Fibroblast of skin of right biceps (primary cell): ENCODE results near the gene ACO2.

Source experiments
- DNase-seq: peaks from one replicate; pipeline ENCODE4 v3.0.0-alpha.2; 2013

Gene ACO2

DNA sequence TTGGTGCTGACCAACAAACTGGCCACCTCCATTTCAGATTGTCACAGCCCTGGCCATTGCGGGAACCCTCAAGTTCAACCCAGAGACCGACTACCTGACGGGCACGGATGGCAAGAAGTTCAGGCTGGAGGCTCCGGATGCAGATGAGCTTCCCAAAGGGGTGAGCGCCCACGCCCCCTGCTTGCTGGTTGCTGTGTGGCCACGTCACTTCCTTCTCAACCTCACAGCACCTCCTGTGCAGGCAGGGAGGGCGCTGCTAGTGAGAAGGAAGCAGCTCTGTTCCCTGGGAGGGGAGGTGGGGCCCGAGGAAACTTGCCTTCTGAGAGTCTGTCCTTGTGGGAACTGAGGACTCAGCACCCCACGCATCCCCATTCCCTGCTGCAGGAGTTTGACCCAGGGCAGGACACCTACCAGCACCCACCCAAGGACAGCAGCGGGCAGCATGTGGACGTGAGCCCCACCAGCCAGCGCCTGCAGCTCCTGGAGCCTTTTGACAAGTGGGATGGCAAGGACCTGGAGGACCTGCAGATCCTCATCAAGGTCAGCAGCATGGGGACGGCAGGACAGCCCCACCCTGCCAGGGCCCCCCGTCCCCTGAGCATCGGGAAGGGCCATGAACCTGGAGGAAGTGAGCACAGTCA is 56.0 kb downstream of the ACO2 start:
- DNase-seq, result peak; percentile 22

DNA sequence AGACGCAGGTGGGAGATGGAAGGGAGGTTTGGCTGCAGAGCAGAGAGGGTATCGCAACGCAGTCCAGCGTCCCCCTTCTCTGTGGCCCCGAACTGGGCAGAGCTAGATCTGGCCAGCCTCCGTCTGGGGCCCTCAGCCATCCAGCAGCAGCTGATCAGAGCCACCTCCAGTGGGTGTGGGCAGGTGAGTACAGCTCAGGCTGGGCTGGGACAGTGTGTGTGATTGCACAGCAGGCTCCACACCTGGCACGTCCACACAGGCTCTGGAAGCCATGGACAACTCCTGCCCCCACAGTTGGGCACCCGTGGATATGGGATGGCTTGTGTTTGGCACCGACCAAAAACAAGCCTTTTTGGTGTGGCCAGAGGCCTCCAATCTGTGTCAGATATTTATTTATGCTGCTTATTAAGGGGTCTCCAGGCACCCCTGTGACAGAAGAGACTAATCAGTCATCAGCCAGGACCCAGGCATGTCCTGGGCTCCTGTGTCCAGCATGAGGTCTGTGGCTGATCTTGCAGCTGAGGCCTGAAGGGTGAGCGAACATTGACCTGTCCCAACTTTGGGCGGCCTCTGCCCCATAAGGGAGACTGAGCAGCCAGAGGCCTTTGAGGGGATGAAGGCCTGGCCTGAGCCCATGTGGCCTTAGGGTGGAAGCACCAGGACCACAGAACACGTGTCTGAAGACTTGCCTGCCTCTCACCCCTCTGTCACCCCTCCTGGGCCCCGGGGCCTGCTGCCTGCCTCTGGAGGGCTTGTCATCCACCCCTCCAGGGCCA is 56.7 kb downstream of the ACO2 start:
- no peak for DNase-seq

DNA sequence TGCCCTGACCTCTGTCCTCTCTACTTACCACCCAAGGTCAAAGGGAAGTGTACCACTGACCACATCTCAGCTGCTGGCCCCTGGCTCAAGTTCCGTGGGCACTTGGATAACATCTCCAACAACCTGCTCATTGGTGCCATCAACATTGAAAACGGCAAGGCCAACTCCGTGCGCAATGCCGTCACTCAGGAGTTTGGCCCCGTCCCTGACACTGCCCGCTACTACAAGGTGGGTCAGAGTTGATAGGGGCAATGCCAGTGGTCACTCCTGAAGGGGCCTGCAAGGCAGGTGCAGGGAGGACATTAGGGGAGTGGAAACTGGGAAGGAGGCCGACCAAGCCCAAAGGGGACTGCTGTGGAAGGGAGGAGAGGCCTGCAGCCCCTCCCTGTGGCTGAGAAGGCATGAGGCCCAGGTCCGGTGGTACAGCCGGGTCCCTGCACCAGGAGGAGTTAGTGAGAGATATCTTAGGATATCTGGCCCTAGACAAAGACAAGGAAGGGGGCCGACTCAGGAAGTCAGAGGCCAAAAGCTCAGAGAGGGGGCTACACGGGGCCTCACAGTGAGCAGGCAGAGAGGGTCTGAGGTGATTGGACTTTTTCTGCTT is 57.4 kb downstream of the ACO2 start:
- no peak for DNase-seq

DNA sequence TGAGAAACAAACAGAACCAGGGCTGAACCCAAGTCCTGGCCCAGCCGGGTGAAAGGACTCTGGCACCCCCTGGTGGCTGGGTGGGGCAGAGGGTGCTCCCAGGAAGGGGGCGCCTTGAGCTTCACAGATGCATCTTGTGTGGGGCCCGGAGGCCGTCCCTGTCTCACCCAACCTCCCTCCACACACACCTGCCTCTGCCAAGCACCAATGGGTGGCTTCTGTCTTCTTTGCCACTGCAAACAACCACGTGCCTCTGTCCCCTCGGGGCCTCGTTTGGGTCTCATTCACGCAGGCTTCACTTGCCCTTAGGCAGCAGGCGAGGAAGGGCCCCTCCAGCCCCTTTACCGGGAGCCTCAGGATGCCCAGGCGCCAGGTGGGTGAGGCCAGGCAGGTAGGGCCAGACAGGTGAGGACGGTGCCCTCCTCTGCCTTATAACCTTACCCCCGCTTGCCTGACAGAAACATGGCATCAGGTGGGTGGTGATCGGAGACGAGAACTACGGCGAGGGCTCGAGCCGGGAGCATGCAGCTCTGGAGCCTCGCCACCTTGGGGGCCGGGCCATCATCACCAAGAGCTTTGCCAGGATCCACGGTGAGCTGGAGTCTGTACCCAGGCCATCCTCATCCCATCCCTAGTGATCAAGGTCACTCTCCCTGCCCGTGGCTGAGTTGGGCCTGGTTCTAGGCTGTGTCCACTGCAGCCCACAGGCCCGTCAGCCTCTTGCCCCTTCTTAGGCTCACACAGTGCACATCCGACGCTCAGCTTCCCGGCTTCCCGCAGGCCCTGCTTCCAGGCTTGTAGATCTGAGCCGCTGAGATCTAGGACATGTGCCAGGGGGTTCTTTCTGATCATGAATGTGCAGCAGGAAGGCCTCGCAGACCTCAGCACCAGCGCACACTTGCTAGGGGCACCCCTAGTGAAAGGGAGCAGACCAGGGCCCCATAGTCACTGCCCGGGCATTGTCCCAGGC is 58.2 kb downstream of the ACO2 start:
- no peak for DNase-seq

DNA sequence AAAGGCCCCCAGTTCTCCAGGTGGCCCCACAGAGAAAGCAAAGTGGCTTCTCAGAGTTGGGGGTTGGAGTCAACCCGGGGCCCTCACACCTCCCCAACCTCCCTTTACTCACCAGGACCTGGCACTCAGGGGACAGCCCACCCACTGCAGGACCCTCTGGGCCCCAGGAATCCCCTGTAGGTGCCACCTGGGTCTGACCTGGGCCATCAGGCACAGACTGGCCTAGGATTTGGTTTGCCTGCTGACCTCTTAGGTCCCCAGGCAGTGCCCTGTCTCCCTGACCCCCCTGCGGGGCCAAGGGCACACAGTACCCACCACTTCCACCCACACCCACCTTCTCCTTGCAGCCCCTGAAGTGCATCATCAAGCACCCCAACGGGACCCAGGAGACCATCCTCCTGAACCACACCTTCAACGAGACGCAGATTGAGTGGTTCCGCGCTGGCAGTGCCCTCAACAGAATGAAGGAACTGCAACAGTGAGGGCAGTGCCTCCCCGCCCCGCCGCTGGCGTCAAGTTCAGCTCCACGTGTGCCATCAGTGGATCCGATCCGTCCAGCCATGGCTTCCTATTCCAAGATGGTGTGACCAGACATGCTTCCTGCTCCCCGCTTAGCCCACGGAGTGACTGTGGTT is 59.3 kb downstream of the ACO2 start:
- no peak for DNase-seq

DNA sequence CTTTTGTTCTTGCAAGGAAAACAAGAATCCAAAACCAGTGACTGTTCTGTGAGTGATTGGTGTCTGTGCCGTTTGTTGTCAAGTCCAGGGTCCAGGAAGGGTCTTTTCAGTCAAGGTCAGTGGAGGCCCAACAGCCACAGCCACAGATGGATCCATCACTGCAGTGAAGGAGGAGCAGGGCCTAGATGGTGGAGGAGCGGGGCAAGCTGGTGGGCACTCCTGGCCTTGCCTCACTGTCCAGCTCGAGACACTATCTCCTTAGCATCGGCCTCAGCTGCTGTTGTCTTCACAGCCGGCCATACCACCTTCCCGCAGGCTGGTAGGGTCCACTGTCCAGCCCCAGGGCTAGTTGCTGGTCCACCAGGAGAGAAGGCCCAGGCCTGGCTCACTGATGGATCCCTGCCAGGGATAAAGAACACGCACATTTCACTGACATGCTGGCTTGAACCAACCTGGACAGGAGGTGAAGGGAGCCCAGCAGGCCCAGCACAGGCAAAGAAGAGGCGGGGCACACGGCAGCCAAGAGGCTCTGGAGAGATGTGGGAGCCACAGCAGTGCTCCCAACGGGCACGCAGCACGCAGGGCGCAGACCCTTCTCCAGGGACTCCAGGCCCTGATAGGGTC is 60.1 kb downstream of the ACO2 start:
- DNase-seq, result no peak

DNA sequence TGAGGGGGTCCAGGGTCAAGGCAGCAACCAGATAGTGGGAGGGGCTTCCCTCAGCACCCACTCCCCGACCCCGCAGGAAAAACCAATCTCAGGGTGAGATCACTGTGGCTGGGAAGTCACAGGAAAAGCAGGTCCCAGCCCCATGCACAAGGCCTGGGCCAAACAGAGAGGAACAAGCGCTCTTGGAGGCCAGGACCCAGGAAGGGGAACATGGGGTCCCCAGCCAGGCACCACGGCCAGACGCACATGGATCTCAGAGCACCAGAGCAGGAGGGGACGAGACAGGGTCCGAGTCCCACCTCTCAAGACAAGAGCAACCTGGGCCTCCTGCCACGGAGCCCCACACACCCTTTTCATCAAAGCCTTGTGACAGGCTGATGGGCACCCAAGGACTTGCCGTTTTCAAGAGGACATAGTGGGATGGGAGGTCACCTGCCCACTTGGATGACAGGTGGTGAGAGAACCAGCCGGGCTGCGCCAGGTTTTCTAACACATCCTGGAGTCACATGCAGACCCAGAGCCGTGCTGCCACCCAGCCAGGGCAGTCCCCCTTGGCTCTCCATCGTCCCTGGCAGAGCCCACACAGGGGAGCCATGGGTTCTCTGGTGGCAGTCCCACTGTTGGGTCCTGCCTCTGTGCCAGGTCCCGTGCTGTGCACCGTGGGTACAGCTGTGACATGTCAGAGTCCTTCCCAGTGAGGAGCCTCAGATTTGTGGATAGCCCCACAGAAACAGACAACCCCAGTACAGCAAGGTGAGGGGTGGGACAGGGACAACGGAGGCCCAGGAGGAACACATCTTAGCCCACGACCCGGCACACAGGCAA is 62.2 kb downstream of the ACO2 start:
- no peak for DNase-seq

DNA sequence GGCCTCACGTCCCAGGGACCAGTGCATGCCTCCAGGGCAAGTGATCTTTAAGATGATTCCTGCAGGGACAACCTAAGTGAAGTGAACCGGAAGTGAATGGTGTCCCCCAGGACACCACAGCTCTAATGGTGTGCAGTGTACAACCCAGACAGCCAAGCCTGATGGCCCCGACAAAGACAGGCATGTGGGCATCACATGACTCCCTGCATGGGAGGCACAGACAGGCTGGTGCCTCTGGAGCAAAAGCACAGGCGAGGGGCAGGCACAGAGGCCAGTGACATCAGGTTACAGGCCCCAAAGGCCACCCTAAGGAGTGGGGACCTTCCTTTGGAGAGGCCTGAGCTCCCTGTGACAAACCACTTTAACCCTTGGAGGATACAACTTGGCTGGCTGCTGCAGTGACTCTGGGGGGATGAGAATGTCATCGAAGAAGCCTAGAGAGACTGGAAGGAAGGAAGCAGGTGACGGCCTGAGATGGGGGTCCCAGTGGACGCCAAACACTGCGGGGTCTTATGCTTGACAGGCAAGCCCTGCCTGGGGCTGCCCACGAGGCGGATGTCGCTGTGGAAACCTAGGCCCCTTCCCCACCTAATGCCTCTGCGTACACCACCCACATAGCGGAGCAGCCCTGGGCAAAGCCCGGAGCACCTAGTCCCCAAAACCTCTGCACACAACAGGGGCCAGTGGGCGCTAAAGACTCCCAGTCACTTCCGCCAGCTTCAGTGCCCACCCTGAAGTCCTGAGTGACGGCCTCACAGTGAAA is 63.0 kb downstream of the ACO2 start:
- DNase-seq, result no peak

DNA sequence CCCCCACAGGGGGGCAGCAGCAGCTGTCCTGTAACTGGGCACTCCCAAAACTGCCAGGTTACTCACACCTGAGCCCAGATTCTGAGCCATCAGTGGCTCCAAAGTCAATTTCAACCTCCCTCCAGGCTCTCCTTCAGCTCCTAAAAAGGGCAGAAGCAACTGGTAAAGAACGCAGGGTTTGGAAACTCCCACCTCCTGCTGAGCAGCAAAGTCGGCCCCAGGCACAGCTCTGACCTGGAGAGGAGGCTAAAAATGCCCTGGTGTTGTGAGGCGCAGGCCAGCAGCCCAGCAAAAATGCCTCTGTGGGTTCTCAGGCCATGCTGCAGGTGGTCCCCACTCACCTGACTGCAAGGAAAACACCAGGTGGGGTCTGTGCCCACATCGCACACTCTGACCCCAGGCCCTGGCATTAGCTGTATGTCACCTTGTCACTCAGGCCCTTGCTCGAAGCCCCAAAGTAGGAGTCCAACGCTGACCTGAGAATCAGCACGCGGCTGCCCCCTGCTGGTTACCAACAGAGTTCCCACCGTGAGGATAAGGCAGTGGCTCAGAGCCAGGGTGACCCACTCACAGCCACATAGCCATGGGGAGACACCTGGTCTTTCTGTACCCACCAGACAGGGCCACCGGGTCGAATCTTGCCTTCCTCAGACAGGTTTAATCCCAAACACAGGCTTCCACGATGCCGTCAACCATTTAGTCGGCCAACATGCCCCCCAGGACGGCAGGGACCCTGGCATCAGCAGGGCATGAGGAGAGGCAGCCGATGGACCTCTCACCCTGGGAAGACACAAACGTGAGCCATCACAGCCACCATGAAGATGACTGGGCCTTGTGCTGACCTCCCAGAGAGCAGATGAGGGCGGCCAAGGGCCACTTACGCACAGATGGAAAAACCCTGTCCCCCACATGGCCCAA is 64.2 kb downstream of the ACO2 start:
- DNase-seq, result peak; percentile 53

DNA sequence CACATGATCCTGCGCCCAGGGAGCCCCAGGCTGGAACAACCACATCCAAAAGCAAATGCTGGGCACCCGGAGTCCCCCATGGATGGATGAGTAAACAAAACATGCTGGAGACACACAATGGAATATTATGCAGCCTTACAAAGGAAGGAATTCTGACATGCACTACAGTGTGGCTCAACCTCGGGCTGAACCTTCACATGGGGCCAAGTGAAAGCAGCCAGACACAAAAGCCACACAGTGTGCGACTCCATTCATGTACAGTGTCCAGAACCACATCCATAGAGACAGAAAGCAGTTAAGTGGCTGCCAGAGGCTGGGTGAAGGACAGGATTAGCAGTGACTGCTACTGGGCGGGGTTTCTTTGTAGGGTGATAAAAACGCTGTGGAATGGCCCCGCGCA is 65.3 kb downstream of the ACO2 start:
- DNase-seq, result no peak

DNA sequence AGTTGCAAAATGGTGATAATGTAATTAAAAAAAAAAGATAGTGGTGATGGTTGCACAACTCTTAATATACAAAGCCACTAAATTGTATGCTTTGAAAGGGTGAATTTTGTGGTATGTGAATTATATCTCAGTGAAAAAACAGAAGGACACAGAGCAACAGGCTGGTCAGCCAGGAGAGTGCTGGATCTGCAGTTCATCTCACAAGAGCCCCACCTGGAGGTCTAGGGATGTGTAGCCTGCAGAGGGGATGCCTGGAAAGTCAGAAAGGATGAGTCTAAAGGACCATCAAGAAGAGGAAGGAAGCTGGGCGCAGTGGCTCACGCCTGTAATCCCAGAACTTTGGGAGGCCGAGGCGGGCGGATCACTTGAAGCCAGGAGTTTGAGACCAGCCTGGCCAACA is 66.3 kb downstream of the ACO2 start:
- no peak for DNase-seq

DNA sequence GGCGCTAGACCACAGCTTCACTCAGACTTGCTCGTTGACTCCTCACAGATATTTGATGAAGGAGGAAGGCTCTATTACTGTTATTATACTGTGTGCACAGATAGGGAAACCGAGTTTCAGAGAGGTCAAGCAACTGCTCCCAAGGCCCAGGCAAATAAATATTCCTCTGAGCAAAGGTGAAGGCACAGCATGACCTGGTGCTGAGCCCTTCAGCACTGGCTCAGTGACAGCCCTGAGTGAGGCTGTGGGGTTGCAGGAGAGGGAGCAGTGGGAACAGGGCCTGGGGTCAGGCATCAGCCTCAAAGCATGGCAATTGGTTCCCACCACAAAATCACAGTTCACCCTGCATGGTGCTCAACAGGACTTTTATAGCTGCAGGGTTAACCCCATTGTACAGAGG is 68.3 kb downstream of the ACO2 start:
- DNase-seq, result no peak

DNA sequence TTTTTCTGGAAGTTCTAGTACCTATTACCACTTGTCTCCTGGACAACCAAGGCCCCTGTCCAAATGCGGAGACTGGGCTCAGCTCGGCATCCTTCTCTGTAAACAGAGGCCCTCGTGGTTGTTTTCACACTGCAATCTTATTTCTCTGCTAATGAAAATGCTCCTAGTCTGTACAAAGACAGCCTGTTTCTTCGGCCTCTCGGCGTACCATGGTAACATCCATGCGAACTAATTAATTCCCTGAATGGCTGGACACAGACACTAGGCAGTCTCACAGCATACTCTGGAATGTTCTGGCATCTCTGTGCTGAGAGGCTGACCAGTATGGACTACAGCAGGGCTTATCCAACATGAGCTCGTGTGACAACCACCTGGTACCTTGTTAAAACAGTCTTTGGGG is 69.7 kb downstream of the ACO2 start:
- no peak for DNase-seq

DNA sequence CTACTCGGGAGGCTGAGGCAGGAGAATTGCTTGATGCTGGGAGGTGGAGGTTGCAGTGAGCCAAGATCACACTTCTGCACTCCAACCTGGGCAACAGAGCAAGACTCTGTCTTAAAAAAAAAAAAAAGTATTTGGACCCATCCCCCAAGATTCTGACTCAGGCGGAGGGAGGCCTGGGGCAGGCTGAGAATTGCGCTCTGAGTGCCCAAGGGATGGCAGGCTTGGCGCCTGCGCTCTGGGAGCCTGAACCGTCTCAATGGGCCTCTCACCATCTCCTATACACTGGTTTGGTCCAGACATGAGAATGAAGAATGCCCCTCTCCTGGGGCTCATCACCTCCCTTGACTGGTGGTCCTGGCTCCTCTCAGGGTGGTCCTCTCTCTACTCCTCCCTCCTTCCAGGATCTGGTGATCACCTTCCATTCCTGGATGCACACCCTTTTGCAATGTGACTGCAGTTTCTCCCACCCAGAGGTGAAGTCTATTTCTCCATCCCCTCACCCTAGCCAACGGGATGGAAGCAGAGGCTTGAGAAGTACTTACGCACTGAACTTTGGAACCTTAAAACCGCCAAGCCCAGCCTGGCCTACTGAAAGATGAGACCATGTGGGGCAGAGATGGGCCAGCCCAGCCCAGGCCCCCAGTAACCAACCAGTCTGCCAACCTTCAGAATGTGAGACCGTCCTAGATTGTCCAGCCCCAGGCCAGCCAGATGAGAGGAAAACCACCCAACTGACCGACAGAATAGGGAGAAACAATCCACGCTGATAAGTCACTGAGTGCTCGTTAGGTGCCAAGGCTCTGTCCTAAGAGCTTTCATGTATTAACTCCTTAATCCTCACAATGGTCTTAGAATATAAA is 70.5 kb downstream of the ACO2 start:
- DNase-seq, result no peak

DNA sequence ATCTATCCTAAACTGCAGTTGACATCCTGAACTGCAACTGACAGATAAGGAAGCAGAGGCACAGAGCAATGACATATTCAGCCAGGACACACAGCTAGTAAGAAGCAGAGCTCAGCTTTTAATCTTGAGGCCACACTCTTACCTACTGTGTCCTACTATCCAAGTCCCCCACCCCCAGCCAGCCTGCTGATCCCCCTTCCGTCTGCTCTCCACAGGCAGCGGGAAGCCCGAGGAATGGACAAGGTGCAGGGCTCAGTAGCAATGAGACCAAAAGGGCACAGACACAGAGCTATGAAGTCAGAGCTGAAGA is 71.0 kb downstream of the ACO2 start:
- DNase-seq, result no peak

DNA sequence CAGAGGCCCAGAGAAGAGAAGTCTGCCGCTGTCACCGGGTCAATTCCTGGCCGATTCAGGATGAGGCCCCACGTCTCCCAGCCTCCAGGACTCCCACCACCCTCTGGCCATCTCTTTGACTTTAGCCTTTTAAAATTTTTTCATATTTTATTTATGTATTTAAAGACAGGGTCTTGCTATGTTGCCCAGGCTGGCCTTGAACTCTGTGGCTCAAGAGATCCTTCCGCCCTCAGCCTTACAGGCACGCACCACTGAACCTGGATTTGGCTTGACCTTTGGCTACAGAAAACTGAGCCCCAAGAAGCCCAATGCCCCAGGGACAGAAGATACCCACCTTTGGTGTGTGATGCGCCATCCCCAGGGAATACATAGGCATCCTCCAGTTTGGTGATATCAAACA is 71.4 kb downstream of the ACO2 start:
- no peak for DNase-seq

DNA sequence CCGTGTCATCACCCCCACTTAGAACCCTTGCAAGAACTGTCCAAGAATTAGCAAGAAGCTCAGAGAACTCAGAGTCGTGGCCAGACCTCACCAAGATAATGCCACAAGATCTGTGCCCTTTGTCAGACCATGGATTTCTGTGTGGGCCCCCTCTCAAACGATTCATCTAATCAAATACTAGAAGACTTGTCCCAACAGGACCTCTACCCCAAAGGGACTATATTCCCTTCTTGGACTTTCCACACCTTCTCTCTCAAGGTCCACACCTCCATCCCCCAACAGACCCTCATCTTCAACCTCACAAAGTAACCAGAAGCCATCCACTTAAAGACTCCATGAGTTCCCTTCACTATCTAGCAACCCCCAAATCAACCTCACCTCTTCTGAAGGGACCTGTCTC is 72.6 kb downstream of the ACO2 start:
- DNase-seq, result no peak

DNA sequence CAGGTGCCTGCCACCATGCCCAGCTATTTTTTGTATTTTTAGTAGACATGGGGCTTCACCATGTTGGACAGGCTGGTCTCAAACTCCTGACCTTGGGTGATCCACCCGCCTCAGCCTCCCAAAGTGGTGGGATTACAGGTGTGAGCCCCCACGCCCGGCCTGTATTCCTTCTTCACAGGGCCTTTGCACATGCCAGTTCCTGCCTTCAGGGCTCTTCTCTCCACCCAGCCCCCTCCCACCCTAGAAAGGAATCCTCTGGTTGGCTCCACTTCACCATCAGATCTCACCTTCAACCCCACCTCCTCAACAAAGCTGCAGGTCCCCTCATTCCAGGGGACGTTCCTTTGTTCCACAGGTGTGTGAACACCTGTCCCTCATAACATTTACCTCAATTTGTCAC is 73.3 kb downstream of the ACO2 start:
- DNase-seq, result no peak
